GM12878 (cell line): ENCODE results near the gene LMTK3. TPM values are rescaled to one million over a fixed set of nuclear protein-coding genes. Genes with fewer than 3 reads are reported as not detected.

Experiments
- ATAC-seq: fragments of 200-7000 bp; cut with Tn5 transposase; 3 replicates; pipeline ENCODE4 v1.9.1; 2020; ENCODE audit warnings: mild to moderate bottlenecking, moderate library complexity
- BruUV-seq: library from RNA; stranded (reverse); fragments of 400-500 nt; replicated peaks from 2 replicates; lab custom pipeline; 2021; lab: Mats Ljungman, UMichigan
- CTCF ChIA-PET: fragments of 300-600 bp; sonication (Branson Sonifier 250); formaldehyde crosslinking; extraction: SDS; loops from one replicate; lab custom pipeline; 2021; ENCODE audit warnings: inconsistent platforms; lab: Yijun Ruan, JAX
- POLR2A ChIA-PET: fragments of 350-600 bp; formaldehyde crosslinking; extraction: SDS; loops from one replicate; lab custom pipeline; 2021; ENCODE audit warnings: inconsistent platforms; lab: Charles Lee
- RAD21 ChIA-PET: fragments of 300-600 bp; sonication (Branson Sonifier 250); formaldehyde crosslinking; loops from one replicate; lab custom pipeline; 2023; ENCODE audit warnings: antibody characterized with exemption; ENCODE audit not compliant: unreplicated experiment; lab: Charles Lee
- SMC1A ChIA-PET: fragments of 300-600 bp; sonication (Branson Sonifier 250); formaldehyde crosslinking; loops from one replicate; lab custom pipeline; 2023; ENCODE audit not compliant: unreplicated experiment, uncharacterized antibody; lab: Charles Lee
- DNase-seq: peaks from one replicate; pipeline ENCODE4 v3.0.0-alpha.2; 2011; ENCODE audit warnings: low read depth, low spot score
- FAIRE-seq: peaks from 3 replicates; lab custom pipeline; 2011; peaks lifted over from hg19 to GRCh38; lab: Jason Lieb, UNC
- H2AFZ ChIP-seq: 2 replicates; pipeline ENCODE4 v1.6.0; 2011; ENCODE audit warnings: low read depth, low read length, control low read depth; ENCODE audit not compliant: control insufficient read depth
- H3K27ac ChIP-seq: 2 replicates; pipeline ENCODE4 v1.5.1; 2011; ENCODE audit warnings: control low read depth; ENCODE audit not compliant: control insufficient read depth, insufficient read depth
- H3K27me3 ChIP-seq, 2 experiments: replicated peaks in 1 of 2; 2 replicates each; pipeline versions ENCODE4 v1.6.0 to v1.6.1; 2011; ENCODE audit warnings: low read length in 1 of 2; ENCODE audit not compliant: control insufficient read depth in 2 of 2, insufficient read depth in 2 of 2
- H3K36me3 ChIP-seq, 2 experiments: 2 replicates each; pipeline ENCODE4 v1.5.1; 2011; ENCODE audit warnings: low read length in 1 of 2; ENCODE audit not compliant: control insufficient read depth in 2 of 2, insufficient read depth in 2 of 2
- H3K4me1 ChIP-seq: 2 replicates; pipeline ENCODE4 v1.6.1; 2011; ENCODE audit warnings: mild to moderate bottlenecking, low read length, moderate library complexity, mixed read lengths; ENCODE audit not compliant: control insufficient read depth, insufficient read depth
- H3K4me2 ChIP-seq: 2 replicates; pipeline ENCODE4 v1.6.0; 2011; ENCODE audit warnings: control low read depth; ENCODE audit not compliant: control insufficient read depth, insufficient read depth
- H3K4me3 ChIP-seq: fragments of 200-600 bp; sonication (generic); 2 replicates; pipeline ENCODE4 v1.5.1; 2016
- H3K79me2 ChIP-seq: 2 replicates; pipeline ENCODE4 v1.6.0; 2011; ENCODE audit warnings: low read length; ENCODE audit not compliant: control insufficient read depth, insufficient read depth
- H3K9ac ChIP-seq: 2 replicates; pipeline ENCODE4 v1.8.0; 2011; ENCODE audit warnings: low read length, control low read depth, mixed read lengths; ENCODE audit not compliant: control insufficient read depth, insufficient read depth
- H3K9me3 ChIP-seq: replicated peaks from 3 replicates; pipeline ENCODE4 v1.5.1; 2011; ENCODE audit warnings: mild to moderate bottlenecking, low read length; ENCODE audit not compliant: control insufficient read depth, insufficient read depth
- H4K20me1 ChIP-seq: 2 replicates; pipeline ENCODE4 v1.6.0; 2011; ENCODE audit not compliant: control insufficient read depth, insufficient read depth
- CHD4 ChIP-seq: fragments of 200-600 bp; sonication (generic); IDR thresholded peaks from 2 replicates; pipeline ENCODE4 v1.6.1; 2016; ENCODE audit warnings: mild to moderate bottlenecking
- FOXK2 ChIP-seq: fragments of 450-650 bp; IDR thresholded peaks from 2 replicates; pipeline ENCODE4 v1.6.1; 2017; ENCODE audit warnings: mild to moderate bottlenecking, moderate library complexity
- IKZF1 ChIP-seq: fragments of 450-650 bp; conservative IDR thresholded peaks from 2 replicates; pipeline ENCODE4 v1.6.1; 2017; ENCODE audit warnings: antibody characterized with exemption, mild to moderate bottlenecking
- MEF2A ChIP-seq: IDR thresholded peaks from 2 replicates; pipeline ENCODE4 v1.6.1; 2011; ENCODE audit warnings: low read depth, mild to moderate bottlenecking, low read length, moderate library complexity; ENCODE audit not compliant: insufficient read depth
- NBN ChIP-seq: fragments of 450-650 bp; IDR thresholded peaks from 2 replicates; pipeline ENCODE4 v1.6.1; 2016
- NFIC ChIP-seq: IDR thresholded peaks from 2 replicates; pipeline ENCODE4 v1.6.1; 2012; ENCODE audit warnings: low read depth, mild to moderate bottlenecking, inconsistent platforms, low read length, moderate library complexity
- PAX5 ChIP-seq: IDR thresholded peaks from 2 replicates; pipeline ENCODE4 v1.6.1; 2011; ENCODE audit warnings: low read depth, low read length, borderline replicate concordance
- SUPT20H ChIP-seq: IDR thresholded peaks from 2 replicates; pipeline ENCODE4 v1.6.1; 2011; ENCODE audit warnings: low read depth, mild to moderate bottlenecking, low read length, moderate library complexity, borderline replicate concordance; ENCODE audit not compliant: control insufficient read depth
- ZBED1 ChIP-seq: IDR thresholded peaks from 2 replicates; pipeline ENCODE4 v1.6.1; 2016; ENCODE audit warnings: borderline replicate concordance
- WGBS: methylation state at CpG from one replicate; pipeline ENCODE4 v1.1.6; 2016; ENCODE audit warnings: low lambda C conversion rate; ENCODE audit not compliant: insufficient replicate concordance, insufficient coverage; ENCODE audit errors: missing lambda C conversion rate; 5-methylcytosine and 5-hydroxymethylcytosine counted together
- in situ Hi-C: fragments of 300-500 bp; cut with MboI; formaldehyde crosslinking; loops from 9 replicates; pipeline ENCODE4 v1.14.3; 2018; ENCODE audit warnings: mixed read lengths
- intact Hi-C: fragments of 100-400 bp; cut with micrococcal nuclease; formaldehyde crosslinking; loops from one replicate; pipeline ENCODE4 v1.14.2; 2022; ENCODE audit not compliant: unreplicated experiment
- polyA plus RNA-seq, 11 experiments: library from polyadenylated mRNA; depleted of rRNA in 4 of 11; unstranded in 6 of 11; stranded (reverse) in 5 of 11; fragments of >200 nt; fragmentation: Nextera tagmentation in 4 of 11; fragmentation: Illumina TruSeq in 1 of 11; extraction: Ambion mirVana in 4 of 11; extraction: Trizol in 1 of 11; gene quantifications; 1 replicate in 1 of 11; 2 replicates in 10 of 11; pipeline versions ENCODE4 v1.2.1 to v1.2.3, GENCODE V29; 2011 to 2016; ENCODE audit warnings: inconsistent platforms in 2 of 11, missing spikeins in 2 of 11, low read depth in 1 of 11
- total RNA-seq, 4 experiments: library from RNA; depleted of rRNA in 3 of 4; stranded (reverse); fragments of >200 nt in 3 of 4; fragmentation: Illumina TruSeq in 1 of 4; extraction: Trizol in 1 of 4; gene quantifications; 2 replicates each; pipeline versions ENCODE4 v1.2.1 to v1.2.3, GENCODE V29; 2013 to 2021
- TF ChIP-seq, protein P1 (sequence below): IDR thresholded peaks from 2 replicates; pipeline ENCODE4 v1.6.1; 2012; ENCODE audit warnings: low read depth, low read length, improper control_type of control experiment
- TF ChIP-seq, protein P2 (sequence below): fragments of 450-650 bp; IDR thresholded peaks from 2 replicates; pipeline ENCODE4 v1.6.1; 2016; ENCODE audit warnings: mild to moderate bottlenecking
- TF ChIP-seq, protein P3 (sequence below): fragments of 450-650 bp; IDR thresholded peaks from 2 replicates; pipeline ENCODE4 v1.6.1; 2018; ENCODE audit warnings: mild to moderate bottlenecking, low read depth, moderate library complexity; ENCODE audit not compliant: partially characterized antibody
- TF ChIP-seq, protein P4 (sequence below): fragments of 150-350 bp; IDR thresholded peaks from 2 replicates; pipeline ENCODE4 v1.6.1; 2014; ENCODE audit warnings: mild to moderate bottlenecking, low read depth, low read length
- TF ChIP-seq, protein P5 (sequence below): fragments of 450-650 bp; formaldehyde crosslinking; IDR thresholded peaks from 2 replicates; pipeline ENCODE4 v1.5.0; 2022; ENCODE audit warnings: mild to moderate bottlenecking, missing genetic modification characterization

Gene LMTK3
- total and polyA plus RNA-seq, 10 of the 15 experiments (the other 5 are each of a cell fraction or from before 2014, with no cell fraction given): under 0.01 to 0.28 (median 0.04) TPM; not detected in 3

DNA sequence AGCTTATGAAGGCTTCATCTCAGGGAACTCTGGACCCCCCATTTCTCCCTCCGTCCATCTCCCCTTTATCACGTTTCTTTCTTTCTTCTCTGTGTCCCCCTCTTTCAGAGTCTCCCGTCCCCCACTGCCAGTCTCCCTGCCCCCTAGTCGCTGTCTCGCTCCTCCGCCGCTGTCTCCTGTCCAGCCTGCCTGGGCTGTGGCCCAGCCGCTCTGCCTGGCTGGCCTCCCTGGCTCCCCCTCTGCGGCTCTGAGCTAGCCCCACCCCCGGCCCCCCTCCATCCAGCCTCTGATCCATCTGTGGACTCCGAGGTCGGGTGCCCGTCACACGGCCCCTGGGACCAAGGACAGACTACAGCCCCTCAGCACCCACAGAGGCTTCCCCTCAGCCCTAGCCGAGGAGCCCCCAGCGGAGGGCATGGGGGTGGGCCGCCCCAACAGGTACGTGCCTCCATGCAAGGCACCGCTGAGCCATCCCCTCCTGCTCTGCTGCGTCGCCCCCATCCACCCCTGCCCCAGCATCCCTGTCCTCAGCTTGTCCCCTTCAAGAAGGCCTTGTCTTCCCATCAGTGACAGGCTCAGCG lies 57.4 kb downstream of the LMTK3 start:
- RAD21 ChIA-PET: no interaction called here
- CTCF ChIA-PET: no interaction called here
- no peak overlapping the region for H3K27ac ChIP-seq
- H3K4me2 ChIP-seq: no peak overlapping the region
- FAIRE-seq: no peak
- SMC1A ChIA-PET: no interaction called here
- 93% methylated on average over 16 of the region's 22 CpGs for WGBS
- no peaks in the 10 kb centered on the region; the same call in 1 of the 2 replicates for H3K4me1 ChIP-seq
- H2AFZ ChIP-seq: no peak overlapping the region
- intact Hi-C loops: no loop called here
- no peaks in the 10 kb centered on the region for H4K20me1 ChIP-seq
- no peak overlapping the region for H3K4me3 ChIP-seq
- no peaks in the 10 kb centered on the region; the same call in 1 of the 2 replicates for H3K79me2 ChIP-seq
- no peak overlapping the region for H3K9ac ChIP-seq
- no peaks in the 10 kb centered on the region for H3K27me3 ChIP-seq
- H3K36me3 ChIP-seq: peaks cover 24 to 29% of the 10 kb centered on the region in 2 experiments
- no TSS peak for BruUV-seq
- POLR2A ChIA-PET: no interaction called here
- no peaks in the 10 kb centered on the region for H3K9me3 ChIP-seq
- ATAC-seq: no peak
- no peak for DNase-seq
- in situ Hi-C loops: no loop called here
- no peak for TF ChIP-seq CHD4
- TF ChIP-seq ZBED1: no peak
- TF ChIP-seq NBN: no peak
- no peak for TF ChIP-seq FOXK2
- TF ChIP-seq, protein P1, sequence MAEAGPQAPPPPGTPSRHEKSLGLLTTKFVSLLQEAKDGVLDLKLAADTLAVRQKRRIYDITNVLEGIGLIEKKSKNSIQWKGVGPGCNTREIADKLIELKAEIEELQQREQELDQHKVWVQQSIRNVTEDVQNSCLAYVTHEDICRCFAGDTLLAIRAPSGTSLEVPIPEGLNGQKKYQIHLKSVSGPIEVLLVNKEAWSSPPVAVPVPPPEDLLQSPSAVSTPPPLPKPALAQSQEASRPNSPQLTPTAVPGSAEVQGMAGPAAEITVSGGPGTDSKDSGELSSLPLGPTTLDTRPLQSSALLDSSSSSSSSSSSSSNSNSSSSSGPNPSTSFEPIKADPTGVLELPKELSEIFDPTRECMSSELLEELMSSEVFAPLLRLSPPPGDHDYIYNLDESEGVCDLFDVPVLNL: no peak
- TF ChIP-seq, protein P2, sequence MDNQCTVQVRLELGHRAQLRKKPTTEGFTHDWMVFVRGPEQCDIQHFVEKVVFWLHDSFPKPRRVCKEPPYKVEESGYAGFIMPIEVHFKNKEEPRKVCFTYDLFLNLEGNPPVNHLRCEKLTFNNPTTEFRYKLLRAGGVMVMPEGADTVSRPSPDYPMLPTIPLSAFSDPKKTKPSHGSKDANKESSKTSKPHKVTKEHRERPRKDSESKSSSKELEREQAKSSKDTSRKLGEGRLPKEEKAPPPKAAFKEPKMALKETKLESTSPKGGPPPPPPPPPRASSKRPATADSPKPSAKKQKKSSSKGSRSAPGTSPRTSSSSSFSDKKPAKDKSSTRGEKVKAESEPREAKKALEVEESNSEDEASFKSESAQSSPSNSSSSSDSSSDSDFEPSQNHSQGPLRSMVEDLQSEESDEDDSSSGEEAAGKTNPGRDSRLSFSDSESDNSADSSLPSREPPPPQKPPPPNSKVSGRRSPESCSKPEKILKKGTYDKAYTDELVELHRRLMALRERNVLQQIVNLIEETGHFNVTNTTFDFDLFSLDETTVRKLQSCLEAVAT: no peak
- no peak for TF ChIP-seq SUPT20H
- TF ChIP-seq, protein P3, sequence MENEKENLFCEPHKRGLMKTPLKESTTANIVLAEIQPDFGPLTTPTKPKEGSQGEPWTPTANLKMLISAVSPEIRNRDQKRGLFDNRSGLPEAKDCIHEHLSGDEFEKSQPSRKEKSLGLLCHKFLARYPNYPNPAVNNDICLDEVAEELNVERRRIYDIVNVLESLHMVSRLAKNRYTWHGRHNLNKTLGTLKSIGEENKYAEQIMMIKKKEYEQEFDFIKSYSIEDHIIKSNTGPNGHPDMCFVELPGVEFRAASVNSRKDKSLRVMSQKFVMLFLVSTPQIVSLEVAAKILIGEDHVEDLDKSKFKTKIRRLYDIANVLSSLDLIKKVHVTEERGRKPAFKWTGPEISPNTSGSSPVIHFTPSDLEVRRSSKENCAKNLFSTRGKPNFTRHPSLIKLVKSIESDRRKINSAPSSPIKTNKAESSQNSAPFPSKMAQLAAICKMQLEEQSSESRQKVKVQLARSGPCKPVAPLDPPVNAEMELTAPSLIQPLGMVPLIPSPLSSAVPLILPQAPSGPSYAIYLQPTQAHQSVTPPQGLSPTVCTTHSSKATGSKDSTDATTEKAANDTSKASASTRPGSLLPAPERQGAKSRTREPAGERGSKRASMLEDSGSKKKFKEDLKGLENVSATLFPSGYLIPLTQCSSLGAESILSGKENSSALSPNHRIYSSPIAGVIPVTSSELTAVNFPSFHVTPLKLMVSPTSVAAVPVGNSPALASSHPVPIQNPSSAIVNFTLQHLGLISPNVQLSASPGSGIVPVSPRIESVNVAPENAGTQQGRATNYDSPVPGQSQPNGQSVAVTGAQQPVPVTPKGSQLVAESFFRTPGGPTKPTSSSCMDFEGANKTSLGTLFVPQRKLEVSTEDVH: no peak
- TF ChIP-seq, protein P4, sequence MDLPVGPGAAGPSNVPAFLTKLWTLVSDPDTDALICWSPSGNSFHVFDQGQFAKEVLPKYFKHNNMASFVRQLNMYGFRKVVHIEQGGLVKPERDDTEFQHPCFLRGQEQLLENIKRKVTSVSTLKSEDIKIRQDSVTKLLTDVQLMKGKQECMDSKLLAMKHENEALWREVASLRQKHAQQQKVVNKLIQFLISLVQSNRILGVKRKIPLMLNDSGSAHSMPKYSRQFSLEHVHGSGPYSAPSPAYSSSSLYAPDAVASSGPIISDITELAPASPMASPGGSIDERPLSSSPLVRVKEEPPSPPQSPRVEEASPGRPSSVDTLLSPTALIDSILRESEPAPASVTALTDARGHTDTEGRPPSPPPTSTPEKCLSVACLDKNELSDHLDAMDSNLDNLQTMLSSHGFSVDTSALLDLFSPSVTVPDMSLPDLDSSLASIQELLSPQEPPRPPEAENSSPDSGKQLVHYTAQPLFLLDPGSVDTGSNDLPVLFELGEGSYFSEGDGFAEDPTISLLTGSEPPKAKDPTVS: no peak
- no peak for TF ChIP-seq NFIC
- TF ChIP-seq IKZF1: no peak
- TF ChIP-seq, protein P5, sequence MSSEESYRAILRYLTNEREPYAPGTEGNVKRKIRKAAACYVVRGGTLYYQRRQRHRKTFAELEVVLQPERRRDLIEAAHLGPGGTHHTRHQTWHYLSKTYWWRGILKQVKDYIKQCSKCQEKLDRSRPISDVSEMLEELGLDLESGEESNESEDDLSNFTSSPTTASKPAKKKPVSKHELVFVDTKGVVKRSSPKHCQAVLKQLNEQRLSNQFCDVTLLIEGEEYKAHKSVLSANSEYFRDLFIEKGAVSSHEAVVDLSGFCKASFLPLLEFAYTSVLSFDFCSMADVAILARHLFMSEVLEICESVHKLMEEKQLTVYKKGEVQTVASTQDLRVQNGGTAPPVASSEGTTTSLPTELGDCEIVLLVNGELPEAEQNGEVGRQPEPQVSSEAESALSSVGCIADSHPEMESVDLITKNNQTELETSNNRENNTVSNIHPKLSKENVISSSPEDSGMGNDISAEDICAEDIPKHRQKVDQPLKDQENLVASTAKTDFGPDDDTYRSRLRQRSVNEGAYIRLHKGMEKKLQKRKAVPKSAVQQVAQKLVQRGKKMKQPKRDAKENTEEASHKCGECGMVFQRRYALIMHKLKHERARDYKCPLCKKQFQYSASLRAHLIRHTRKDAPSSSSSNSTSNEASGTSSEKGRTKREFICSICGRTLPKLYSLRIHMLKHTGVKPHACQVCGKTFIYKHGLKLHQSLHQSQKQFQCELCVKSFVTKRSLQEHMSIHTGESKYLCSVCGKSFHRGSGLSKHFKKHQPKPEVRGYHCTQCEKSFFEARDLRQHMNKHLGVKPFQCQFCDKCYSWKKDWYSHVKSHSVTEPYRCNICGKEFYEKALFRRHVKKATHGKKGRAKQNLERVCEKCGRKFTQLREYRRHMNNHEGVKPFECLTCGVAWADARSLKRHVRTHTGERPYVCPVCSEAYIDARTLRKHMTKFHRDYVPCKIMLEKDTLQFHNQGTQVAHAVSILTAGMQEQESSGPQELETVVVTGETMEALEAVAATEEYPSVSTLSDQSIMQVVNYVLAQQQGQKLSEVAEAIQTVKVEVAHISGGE: no peak
- TF ChIP-seq MEF2A: no peak
- no peak for TF ChIP-seq PAX5
